ENCODE data around the gene KRTAP12-1.

DNA sequence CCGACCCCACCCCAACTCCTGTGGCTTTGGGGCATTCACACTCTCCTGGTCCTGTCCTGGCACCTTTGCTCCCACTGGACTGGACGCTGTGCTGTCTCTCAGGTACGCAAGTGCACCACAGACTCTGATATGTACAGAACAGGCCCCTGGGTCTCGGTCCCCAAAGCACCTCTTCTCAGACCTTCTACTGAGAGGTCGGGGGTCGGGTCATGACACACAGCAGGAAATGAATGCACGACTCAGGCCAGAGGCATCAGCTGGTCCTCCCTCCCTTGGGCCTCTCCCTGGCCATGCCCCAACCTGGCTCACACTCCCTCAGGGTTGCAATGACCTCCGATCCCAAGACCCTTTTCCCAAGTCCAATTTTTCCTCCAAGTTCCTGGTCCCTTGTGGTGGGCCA lies 13.2 kb upstream of the KRTAP12-1 start:
- TF ChIP-seq NFYB (CRISPR knock-in tag; conservative IDR thresholded peaks at IDR 0.05; ENCODE audit: low read depth) (no peak), FOXK1 (CRISPR knock-in tag; IDR thresholded peaks at IDR 0.05) (no peak), ZNF138 (CRISPR knock-in tag; conservative IDR thresholded peaks at IDR 0.05) (no peak), ATF1 (CRISPR knock-in tag; IDR thresholded peaks at IDR 0.05) (no peak), JUN (CRISPR knock-in tag; IDR thresholded peaks at IDR 0.05) (no peak), ETV6 (CRISPR knock-in tag; IDR thresholded peaks at IDR 0.05) (no peak)
- TF ChIP-seq, protein P1, sequence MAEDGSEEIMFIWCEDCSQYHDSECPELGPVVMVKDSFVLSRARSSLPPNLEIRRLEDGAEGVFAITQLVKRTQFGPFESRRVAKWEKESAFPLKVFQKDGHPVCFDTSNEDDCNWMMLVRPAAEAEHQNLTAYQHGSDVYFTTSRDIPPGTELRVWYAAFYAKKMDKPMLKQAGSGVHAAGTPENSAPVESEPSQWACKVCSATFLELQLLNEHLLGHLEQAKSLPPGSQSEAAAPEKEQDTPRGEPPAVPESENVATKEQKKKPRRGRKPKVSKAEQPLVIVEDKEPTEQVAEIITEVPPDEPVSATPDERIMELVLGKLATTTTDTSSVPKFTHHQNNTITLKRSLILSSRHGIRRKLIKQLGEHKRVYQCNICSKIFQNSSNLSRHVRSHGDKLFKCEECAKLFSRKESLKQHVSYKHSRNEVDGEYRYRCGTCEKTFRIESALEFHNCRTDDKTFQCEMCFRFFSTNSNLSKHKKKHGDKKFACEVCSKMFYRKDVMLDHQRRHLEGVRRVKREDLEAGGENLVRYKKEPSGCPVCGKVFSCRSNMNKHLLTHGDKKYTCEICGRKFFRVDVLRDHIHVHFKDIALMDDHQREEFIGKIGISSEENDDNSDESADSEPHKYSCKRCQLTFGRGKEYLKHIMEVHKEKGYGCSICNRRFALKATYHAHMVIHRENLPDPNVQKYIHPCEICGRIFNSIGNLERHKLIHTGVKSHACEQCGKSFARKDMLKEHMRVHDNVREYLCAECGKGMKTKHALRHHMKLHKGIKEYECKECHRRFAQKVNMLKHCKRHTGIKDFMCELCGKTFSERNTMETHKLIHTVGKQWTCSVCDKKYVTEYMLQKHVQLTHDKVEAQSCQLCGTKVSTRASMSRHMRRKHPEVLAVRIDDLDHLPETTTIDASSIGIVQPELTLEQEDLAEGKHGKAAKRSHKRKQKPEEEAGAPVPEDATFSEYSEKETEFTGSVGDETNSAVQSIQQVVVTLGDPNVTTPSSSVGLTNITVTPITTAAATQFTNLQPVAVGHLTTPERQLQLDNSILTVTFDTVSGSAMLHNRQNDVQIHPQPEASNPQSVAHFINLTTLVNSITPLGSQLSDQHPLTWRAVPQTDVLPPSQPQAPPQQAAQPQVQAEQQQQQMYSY (CRISPR knock-in tag; IDR thresholded peaks at IDR 0.05), result no peak
- TF ChIP-seq, protein P2, sequence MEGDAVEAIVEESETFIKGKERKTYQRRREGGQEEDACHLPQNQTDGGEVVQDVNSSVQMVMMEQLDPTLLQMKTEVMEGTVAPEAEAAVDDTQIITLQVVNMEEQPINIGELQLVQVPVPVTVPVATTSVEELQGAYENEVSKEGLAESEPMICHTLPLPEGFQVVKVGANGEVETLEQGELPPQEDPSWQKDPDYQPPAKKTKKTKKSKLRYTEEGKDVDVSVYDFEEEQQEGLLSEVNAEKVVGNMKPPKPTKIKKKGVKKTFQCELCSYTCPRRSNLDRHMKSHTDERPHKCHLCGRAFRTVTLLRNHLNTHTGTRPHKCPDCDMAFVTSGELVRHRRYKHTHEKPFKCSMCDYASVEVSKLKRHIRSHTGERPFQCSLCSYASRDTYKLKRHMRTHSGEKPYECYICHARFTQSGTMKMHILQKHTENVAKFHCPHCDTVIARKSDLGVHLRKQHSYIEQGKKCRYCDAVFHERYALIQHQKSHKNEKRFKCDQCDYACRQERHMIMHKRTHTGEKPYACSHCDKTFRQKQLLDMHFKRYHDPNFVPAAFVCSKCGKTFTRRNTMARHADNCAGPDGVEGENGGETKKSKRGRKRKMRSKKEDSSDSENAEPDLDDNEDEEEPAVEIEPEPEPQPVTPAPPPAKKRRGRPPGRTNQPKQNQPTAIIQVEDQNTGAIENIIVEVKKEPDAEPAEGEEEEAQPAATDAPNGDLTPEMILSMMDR (IDR thresholded peaks at IDR 0.05), result no peak
- TF ChIP-seq, protein P3, sequence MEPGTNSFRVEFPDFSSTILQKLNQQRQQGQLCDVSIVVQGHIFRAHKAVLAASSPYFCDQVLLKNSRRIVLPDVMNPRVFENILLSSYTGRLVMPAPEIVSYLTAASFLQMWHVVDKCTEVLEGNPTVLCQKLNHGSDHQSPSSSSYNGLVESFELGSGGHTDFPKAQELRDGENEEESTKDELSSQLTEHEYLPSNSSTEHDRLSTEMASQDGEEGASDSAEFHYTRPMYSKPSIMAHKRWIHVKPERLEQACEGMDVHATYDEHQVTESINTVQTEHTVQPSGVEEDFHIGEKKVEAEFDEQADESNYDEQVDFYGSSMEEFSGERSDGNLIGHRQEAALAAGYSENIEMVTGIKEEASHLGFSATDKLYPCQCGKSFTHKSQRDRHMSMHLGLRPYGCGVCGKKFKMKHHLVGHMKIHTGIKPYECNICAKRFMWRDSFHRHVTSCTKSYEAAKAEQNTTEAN (CRISPR knock-in tag; IDR thresholded peaks at IDR 0.05), result no peak
- TF ChIP-seq, protein P4, sequence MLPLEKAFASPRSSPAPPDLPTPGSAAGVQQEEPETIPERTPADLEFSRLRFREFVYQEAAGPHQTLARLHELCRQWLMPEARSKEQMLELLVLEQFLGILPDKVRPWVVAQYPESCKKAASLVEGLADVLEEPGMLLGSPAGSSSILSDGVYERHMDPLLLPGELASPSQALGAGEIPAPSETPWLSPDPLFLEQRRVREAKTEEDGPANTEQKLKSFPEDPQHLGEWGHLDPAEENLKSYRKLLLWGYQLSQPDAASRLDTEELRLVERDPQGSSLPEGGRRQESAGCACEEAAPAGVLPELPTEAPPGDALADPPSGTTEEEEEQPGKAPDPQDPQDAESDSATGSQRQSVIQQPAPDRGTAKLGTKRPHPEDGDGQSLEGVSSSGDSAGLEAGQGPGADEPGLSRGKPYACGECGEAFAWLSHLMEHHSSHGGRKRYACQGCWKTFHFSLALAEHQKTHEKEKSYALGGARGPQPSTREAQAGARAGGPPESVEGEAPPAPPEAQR (CRISPR knock-in tag; IDR thresholded peaks at IDR 0.05), result no peak
- TF ChIP-seq, protein P5, sequence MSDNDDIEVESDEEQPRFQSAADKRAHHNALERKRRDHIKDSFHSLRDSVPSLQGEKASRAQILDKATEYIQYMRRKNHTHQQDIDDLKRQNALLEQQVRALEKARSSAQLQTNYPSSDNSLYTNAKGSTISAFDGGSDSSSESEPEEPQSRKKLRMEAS (CRISPR knock-in tag; IDR thresholded peaks at IDR 0.05), result no peak
